ENCODE data around the gene C1QL3.
A peak's percentile ranks its signal among the peaks of the same experiment; 100 is the strongest.

Gene C1QL3

GRCh38 chr10:16491933-16492332 is 29.7 kb downstream of the C1QL3 start:
- DNase-seq = no peak

GRCh38 chr10:16490511-16490910 is 31.2 kb downstream of the C1QL3 start:
- no peak for DNase-seq

- DNase-seq = no peak
Observed at GRCh38 chr10:16483241-16483917, 38.3 kb downstream of the C1QL3 start.

- no peak for DNase-seq
Observed at GRCh38 chr10:16481052-16481728, 40.5 kb downstream of the C1QL3 start.

GRCh38 chr10:16478801-16479200 is 42.9 kb downstream of the C1QL3 start:
- no peak for DNase-seq

GRCh38 chr10:16477757-16478156 is 43.9 kb downstream of the C1QL3 start:
- DNase-seq = no peak

- no peak for DNase-seq
Observed at GRCh38 chr10:16472828-16473227, 48.9 kb downstream of the C1QL3 start.

- DNase-seq = peak; percentile 38
Observed at GRCh38 chr10:16470747-16471146, 50.9 kb downstream of the C1QL3 start.

- no peak for DNase-seq
Observed at GRCh38 chr10:16466001-16466400, 55.7 kb downstream of the C1QL3 start.

All from activated CD4-positive, alpha-beta T cell treated with anti-CD3 and anti-CD28 coated beads, Interleukin-2, Interleukin-6, amounts not matched to agents 100 ng/mL and 50 ng/mL, durations not matched to agents 16 hours and 8 hours (primary cell).